Thoracic aorta (tissue), 2 donors: ENCODE results near the gene UBALD2. TPM values are rescaled to one million over a fixed set of nuclear protein-coding genes. Genes with fewer than 3 reads are reported as not detected.

ENCODE experiments used
- ATAC-seq: fragments of 150-250 bp; one replicate; pipeline ENCODE4 v1.8.0; 2017; ENCODE audit warnings: low read depth; ENCODE audit not compliant: insufficient number of reproducible peaks, low FRiP score
- DNase-seq: peaks from one replicate; pipeline ENCODE4 v3.0.0-alpha.2; 2020; ENCODE audit warnings: low spot score
- H3K27ac ChIP-seq, 2 donors: fragments of 200-600 bp; sonication (generic); 1 replicate in 1 of 2; 2 replicates in 1 of 2; pipeline ENCODE4 v1.5.1; 2016; ENCODE audit warnings: mild to moderate bottlenecking in 2 of 2, moderate library complexity in 2 of 2
- H3K27me3 ChIP-seq: fragments of 200-600 bp; sonication (generic); replicated peaks from 2 replicates; pipeline ENCODE4 v1.6.0; 2016; ENCODE audit warnings: mild to moderate bottlenecking; ENCODE audit not compliant: insufficient read depth
- H3K36me3 ChIP-seq: fragments of 200-600 bp; sonication (generic); one replicate; pipeline ENCODE4 v1.5.1; 2016
- H3K4me1 ChIP-seq, 2 donors: fragments of 200-600 bp; sonication (generic); 1 replicate in 1 of 2; 2 replicates in 1 of 2; pipeline versions ENCODE4 v1.5.1 to v1.6.0; 2016; ENCODE audit warnings: low read depth in 2 of 2, mild to moderate bottlenecking in 1 of 2; ENCODE audit not compliant: control insufficient read depth in 1 of 2
- H3K4me3 ChIP-seq: fragments of 200-600 bp; sonication (generic); 2 replicates; pipeline ENCODE4 v1.5.1; 2016; ENCODE audit warnings: mild to moderate bottlenecking
- H3K9me3 ChIP-seq: fragments of 200-600 bp; sonication (generic); 2 replicates; pipeline ENCODE4 v1.5.1; 2016
- total RNA-seq, 2 donors: library from RNA; depleted of rRNA; stranded (reverse); fragments of >200 nt; gene quantifications; one replicate each; pipeline versions ENCODE4 v1.1.0 to v1.2.3, GENCODE V29; 2016
- TF ChIP-seq, protein P1 (sequence below): fragments of 200-600 bp; sonication (generic); IDR thresholded peaks from one replicate; pipeline ENCODE4 v1.5.1; 2019; ENCODE audit warnings: antibody characterized with exemption

Gene UBALD2
- total RNA-seq, 2 donors from 2014 or later, result 9.9 to 14.9 TPM

- peak overlapping the region; percentile 60 for H3K4me3 ChIP-seq
These were observed 7.6 kb downstream of the UBALD2 start for GRCh38 chr17:76272541-76273444.

GRCh38 chr17:76273445-76274111, 8.4 kb downstream of the UBALD2 start:
- Histone ChIP-seq H3K9me3 (no peaks in the 10 kb centered on the region), H3K27me3 (no peaks in the 10 kb centered on the region), H3K27ac (no peak overlapping the region), H3K4me1 (peaks cover 19 to 23% of the 10 kb centered on the region in 2 donors), H3K36me3 (peaks cover 4% of the 10 kb centered on the region), H3K4me3 (no peak overlapping the region)
- TF ChIP-seq, protein P1, sequence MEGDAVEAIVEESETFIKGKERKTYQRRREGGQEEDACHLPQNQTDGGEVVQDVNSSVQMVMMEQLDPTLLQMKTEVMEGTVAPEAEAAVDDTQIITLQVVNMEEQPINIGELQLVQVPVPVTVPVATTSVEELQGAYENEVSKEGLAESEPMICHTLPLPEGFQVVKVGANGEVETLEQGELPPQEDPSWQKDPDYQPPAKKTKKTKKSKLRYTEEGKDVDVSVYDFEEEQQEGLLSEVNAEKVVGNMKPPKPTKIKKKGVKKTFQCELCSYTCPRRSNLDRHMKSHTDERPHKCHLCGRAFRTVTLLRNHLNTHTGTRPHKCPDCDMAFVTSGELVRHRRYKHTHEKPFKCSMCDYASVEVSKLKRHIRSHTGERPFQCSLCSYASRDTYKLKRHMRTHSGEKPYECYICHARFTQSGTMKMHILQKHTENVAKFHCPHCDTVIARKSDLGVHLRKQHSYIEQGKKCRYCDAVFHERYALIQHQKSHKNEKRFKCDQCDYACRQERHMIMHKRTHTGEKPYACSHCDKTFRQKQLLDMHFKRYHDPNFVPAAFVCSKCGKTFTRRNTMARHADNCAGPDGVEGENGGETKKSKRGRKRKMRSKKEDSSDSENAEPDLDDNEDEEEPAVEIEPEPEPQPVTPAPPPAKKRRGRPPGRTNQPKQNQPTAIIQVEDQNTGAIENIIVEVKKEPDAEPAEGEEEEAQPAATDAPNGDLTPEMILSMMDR, result no peak
- ATAC-seq (no peak), DNase-seq (no peak)

More at GRCh38 chr17:76272541-76273444, 7.6 kb downstream of the UBALD2 start:
- ATAC-seq (no peak), DNase-seq (no peak)
- Histone ChIP-seq H3K36me3 (peaks cover 4% of the 10 kb centered on the region), H3K4me1 (peaks cover 24 to 31% of the 10 kb centered on the region in 2 donors), H3K27ac (peak overlapping the region; percentile 16 to 34), H3K27me3 (no peaks in the 10 kb centered on the region), H3K9me3 (no peaks in the 10 kb centered on the region)
- TF ChIP-seq, protein P1, result no peak

DNA sequence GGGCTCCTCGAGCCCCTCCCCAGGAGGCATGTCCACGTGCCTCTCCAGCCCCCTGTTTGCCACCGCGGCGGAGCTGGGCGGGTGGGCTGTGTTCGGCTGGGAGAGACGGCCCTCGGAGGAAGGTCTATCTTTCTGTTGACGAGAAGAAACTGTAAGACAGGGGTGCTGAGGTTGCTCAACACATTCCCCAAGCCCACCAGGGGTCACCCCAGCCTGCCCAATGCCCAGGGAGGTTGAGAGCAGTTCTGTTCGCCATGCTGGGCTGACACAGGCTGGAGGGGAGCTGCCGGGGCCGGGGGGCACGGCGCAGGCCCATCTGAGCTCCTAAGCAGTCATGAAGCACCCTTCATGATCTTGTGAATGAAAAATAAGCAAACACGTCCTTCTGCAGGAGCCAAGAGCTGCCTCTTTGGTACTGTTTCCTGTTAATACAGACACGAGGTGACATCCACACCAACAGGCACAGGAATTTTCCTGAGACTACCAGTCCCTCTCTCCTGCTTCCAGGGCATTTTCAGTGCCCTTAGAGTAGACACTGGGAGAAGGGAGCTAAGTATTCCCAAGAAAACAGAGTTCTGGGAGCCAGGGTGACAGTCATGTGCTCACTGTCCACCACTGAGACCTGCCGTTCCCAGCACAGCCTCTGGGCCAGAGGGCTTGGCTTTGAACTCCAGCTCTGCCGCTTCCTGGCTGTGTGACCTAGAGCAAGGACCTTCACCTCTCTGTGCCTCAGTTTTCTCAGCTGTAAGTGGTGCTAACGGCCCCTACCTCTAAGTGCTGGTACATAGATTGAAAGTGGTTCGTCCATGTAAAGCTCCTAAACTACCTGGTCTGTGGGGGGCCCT, 9.2 kb downstream of the UBALD2 start:
- Histone ChIP-seq H3K36me3 (peaks cover 4% of the 10 kb centered on the region), H3K4me3 (no peak overlapping the region), H3K9me3 (no peaks in the 10 kb centered on the region), H3K4me1 (peaks cover 12 to 18% of the 10 kb centered on the region in 2 donors), H3K27ac (no peak overlapping the region), H3K27me3 (no peaks in the 10 kb centered on the region)
- DNase-seq (no peak), ATAC-seq (no peak)
- TF ChIP-seq, protein P1, result no peak

DNA sequence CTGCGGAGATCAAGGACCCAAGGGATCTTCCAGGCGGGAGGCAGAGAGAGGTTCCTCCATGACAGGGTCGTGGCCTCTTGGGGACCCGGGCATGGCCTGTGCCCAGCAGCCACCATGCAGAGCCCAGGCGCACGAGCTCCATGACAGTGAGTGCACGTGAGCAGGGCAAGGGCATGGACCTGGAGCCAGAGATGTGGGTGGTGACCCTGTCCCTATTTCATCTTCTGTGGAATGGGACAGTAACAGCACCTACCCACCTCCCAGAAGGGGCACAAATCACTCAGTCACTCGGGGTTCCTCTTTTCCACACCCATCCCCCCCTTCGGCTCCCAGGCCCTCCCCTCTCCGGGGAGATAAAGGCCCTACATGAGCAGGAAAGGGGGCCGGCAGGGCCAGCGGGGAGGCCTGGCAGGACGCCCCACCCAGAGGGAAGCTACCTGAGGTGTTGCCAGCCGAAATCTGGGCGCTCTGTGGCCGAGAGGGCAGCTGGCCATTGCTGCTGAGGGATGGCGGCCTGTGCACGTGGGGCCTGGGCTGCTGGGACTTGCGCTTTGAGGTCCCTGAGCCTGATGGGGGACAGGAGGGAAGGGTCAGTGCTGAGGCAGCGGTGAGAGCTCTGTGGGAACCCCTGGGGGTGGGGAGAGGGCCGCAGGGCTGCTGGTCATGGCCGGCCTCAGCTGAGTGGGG, 10.4 kb downstream of the UBALD2 start:
- no peak overlapping the region for H3K4me3 ChIP-seq
- DNase-seq (no peak), ATAC-seq (no peak)
- H3K27ac ChIP-seq, result no peak overlapping the region
- TF ChIP-seq, protein P1, result no peak
- H3K27me3 ChIP-seq, result no peaks in the 10 kb centered on the region
- H3K4me1 ChIP-seq, result peaks cover 12 to 15% of the 10 kb centered on the region in 2 donors
- H3K9me3 ChIP-seq, result no peaks in the 10 kb centered on the region
- H3K36me3 ChIP-seq, result no peaks in the 10 kb centered on the region
